GM21367 (cell line): ENCODE results near the gene RAB17.
"Not testable (repeated sequence)": the region's sequence is repeated elsewhere in the genome, so short reads cannot be mapped to it uniquely, and the experiment has no call there.

Experiments
- ATAC-seq: cut with Tn5 transposase; IDR thresholded peaks from one replicate; pipeline ENCODE4 v1.9.1; 2021; ENCODE audit not compliant: unreplicated experiment

The RAB17 gene

GRCh38 chr2:237600205-237600846 lies 9.8 kb upstream of the RAB17 start:
- no peak for ATAC-seq

GRCh38 chr2:237599465-237600110 lies 9.1 kb upstream of the RAB17 start:
- no peak for ATAC-seq

GRCh38 chr2:237598468-237599208 lies 8.1 kb upstream of the RAB17 start:
- no peak for ATAC-seq

- no peak for ATAC-seq
Observed at GRCh38 chr2:237597196-237598145, 6.9 kb upstream of the RAB17 start.

DNA sequence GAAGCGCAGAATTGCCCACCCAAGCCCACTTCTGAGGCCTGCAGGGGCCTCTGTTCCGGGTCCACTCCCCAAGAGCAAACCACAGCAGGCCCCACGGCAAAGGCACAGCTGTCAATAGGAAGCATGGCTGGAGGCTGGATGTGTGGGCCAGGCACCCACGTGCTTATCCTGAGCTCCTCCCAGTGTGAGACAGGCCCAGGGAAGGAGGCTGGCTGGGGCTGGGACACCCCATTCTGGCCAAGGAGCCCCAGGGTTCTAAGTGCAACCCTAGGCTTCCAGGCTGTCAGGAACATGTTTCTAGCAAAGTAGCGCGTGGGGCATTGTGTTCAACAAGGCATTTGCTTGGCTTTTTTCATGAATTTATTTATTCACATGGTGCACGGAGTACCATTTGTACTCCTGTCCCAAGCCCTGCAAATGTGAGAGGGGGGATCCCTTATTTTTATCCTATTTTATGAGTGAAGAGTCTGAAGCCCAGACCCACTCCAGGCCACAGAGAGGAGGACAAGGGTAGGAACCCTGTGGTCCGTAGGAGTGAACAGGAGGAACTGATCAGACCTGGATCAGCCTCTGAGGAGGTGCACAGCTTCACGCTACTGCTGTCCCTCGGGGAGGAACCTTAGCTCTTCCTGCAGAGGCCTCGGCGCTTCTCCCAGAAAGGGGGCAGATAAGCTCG lies 6.1 kb upstream of the RAB17 start:
- no peak for ATAC-seq

- not testable (repeated sequence) for ATAC-seq
Observed at GRCh38 chr2:237595829-237596519, 5.4 kb upstream of the RAB17 start.

DNA sequence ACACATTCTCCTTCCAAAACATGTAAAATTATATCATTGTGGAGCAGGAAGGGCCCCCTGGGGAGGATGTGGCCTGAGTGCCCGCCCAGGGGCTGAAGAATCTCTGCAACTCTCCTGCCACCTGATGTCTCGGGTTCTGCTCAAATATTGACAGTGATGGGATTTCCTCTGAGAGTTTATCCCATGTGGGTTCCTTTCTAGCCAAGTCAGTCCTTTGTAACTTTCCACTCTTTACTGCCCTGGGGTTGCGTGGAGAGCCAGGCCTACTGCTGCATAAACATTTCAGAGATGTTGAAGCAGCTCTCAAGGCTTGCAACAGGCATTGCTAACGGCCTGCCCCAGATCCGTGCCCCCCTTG lies 4.0 kb upstream of the RAB17 start:
- ATAC-seq = no peak

GRCh38 chr2:237593596-237594320 lies 3.2 kb upstream of the RAB17 start:
- ATAC-seq = no peak

GRCh38 chr2:237593036-237593435 lies 2.5 kb upstream of the RAB17 start:
- no peak for ATAC-seq

GRCh38 chr2:237592425-237592980 lies 2.0 kb upstream of the RAB17 start:
- ATAC-seq = no peak

GRCh38 chr2:237591141-237591881 lies 777 bp upstream of the RAB17 start:
- ATAC-seq = no peak

- no peak for ATAC-seq
Observed at GRCh38 chr2:237588044-237588696, 2.4 kb downstream of the RAB17 start.

GRCh38 chr2:237585590-237586221 lies 4.8 kb downstream of the RAB17 start:
- ATAC-seq = no peak

GRCh38 chr2:237583385-237584295 lies 6.9 kb downstream of the RAB17 start:
- no peak for ATAC-seq

- ATAC-seq = no peak
Observed at GRCh38 chr2:237581751-237582746, 8.5 kb downstream of the RAB17 start.
